Activated CD4-positive, alpha-beta T cell treated with anti-CD3 and anti-CD28 coated beads for 1 hour (primary cell): ENCODE data around the gene EXOSC3.
"Not testable (repeated sequence)": the region's sequence is repeated elsewhere in the genome, so short reads cannot be mapped to it uniquely, and the experiment has no call there.

Source experiments
- DNase-seq: peaks from one replicate; pipeline ENCODE4 v3.0.0-alpha.2; 2020

The EXOSC3 gene

GRCh38 chr9:37784616-37785483 is at the start of gene EXOSC3:
Gene EXOSC3 (minus strand): TSS chr9:37785064. CDS start chr9:37785044, 20 bp downstream.
- DNase-seq = peak; percentile 72

GRCh38 chr9:37827483-37828165 is 42.8 kb upstream of the EXOSC3 start:
- DNase-seq = no peak

GRCh38 chr9:37825174-37825573 is 40.3 kb upstream of the EXOSC3 start:
- DNase-seq = not testable (repeated sequence)

GRCh38 chr9:37820142-37820541 is 35.3 kb upstream of the EXOSC3 start:
- no peak for DNase-seq

DNA sequence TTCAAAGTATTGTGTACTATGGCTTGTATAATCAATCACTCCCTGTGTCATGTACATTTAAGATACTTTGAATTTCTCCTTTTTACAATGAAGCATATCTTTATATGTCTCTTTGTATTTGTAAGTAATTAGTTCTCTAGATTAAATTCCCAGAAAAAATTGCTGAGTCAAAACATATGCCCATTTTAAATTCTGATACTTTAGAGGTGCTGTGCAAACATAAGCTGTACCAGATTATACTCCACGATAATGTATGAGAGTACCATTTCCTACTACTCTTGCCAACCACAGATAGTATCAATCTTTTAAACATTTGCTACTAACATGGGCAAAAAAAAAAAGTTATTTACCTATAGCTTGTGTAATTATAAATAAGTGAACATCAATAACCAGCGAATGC is 34.0 kb upstream of the EXOSC3 start:
- DNase-seq = no peak

DNA sequence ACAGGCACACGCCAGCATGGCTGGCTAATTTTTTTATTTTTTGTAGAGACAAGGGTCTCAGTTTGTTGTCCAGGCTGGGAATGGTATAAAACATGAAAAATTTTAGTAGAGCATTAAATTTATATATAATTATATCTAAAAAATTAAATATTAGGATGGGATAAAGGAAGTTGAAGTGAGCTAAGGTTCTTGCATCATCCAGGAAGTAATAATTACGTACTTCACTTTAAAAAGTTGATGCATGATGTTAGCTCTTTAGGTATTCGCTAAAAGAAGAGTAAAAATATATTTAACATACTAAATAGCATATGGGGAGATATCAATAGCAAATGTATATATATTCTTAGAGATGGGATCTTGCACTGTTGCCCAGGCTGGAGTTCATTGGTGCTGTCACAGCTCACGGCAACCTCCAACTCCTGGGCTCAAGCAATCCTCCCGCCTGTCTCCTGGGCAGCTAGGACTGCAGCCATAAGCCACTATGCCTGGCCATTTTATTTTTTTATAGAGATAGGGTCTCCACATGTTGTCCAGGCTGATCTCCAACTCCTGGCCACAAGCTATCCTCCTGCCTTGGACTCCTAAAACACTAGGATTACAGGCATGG is 28.0 kb upstream of the EXOSC3 start:
- DNase-seq = no peak

- no peak for DNase-seq
These were observed 27.1 kb upstream of the EXOSC3 start for GRCh38 chr9:37811906-37812476.

DNA sequence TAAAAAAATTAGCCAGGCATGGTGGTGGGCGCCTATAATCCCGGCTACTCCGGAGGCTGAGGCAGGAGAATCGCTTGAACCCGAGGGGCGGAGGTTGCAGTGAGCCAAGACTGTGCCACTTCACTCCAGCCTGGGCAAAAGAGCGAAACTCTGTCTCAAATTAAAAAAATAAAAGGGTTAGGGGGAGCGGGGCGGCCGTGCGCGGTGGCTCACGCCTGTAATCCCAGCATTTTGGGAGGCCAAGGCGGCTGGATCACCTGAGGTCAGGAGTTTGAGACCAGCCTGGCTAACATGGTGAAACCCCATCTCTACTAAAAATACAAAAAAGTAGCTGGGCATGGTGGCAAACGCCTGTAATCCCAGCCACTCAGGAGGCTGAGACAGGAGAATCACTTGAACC is 24.8 kb upstream of the EXOSC3 start:
- not testable (repeated sequence) for DNase-seq

DNA sequence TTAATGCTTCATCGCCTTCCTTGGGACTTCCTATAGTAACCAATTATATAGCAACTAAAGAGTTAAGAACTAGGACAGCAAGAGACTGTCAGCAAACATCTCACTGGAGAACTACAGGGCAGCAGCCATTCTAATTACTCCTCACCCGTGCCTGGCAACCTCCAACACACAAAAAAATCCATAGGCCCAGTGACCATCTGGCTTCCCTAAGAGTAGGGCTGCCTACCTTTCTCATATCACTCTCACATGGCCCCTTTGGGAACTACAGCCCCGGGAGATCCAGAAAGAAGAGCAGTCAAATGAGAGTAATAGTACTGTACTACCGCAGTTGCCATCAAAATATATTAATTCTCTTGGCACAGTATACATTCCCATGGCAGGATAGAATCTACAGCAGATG is 21.4 kb upstream of the EXOSC3 start:
- no peak for DNase-seq

DNA sequence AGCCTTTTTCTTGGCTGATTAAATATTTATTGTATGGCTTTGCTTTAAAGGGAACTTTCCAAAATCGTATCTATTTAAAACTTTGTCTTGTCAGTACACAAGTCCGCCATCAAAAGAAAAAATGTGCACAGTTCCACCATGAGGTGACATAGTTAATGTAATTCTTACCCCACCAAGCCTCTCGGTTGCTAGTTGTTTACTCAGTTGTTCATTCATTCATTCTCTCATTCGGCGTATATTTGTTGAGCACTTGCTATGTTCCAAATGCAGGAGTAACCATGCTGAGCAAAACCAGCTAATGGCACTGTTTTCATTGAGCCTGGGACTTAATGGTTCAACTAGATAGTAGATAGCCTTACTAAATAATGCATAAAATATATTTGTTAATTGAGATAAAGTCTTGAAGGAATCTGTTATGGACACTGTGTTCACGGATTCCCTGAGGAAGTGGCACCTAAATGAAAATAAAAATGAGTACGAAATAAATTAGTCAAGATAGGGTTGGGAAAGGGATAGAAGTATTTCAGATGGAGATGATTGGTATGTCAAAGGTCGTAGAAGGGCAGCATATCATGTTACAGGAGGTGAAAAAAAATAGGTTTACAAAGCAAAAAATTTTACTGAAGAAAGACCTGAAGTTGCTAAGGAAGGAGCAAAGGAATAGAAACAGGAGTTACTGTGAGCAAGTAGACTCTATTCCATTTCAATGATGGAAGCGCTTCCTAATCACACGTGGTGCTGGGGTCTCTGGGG is 17.3 kb upstream of the EXOSC3 start:
- no peak for DNase-seq

DNA sequence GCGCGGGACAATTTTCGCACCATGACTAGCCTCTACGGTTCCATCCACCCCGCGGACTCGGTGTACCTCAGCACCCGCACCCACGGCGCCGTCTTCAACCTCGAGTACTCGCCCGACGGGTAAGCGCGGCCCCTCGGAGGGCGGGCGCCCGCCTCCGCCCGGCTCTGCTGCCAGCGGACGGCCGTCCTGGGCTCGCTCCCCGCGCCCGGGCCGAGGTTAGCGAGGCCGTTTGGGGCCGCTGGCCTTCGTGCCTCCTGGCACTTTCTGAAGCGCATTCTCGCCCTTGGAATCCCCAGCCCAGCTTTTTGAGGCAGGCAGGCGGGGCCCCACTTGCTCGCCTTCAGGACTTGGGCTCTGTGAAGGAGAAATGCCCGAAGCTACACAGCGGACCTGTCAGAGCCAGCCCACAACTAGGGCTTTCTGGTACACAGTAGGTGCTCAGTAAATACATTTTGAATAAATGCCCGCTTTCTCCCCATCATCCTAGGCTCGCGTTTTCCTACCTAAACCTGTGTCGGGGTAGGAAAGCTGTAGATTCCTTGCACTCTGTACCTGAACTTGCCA is 16.5 kb upstream of the EXOSC3 start:
- DNase-seq = no peak

DNA sequence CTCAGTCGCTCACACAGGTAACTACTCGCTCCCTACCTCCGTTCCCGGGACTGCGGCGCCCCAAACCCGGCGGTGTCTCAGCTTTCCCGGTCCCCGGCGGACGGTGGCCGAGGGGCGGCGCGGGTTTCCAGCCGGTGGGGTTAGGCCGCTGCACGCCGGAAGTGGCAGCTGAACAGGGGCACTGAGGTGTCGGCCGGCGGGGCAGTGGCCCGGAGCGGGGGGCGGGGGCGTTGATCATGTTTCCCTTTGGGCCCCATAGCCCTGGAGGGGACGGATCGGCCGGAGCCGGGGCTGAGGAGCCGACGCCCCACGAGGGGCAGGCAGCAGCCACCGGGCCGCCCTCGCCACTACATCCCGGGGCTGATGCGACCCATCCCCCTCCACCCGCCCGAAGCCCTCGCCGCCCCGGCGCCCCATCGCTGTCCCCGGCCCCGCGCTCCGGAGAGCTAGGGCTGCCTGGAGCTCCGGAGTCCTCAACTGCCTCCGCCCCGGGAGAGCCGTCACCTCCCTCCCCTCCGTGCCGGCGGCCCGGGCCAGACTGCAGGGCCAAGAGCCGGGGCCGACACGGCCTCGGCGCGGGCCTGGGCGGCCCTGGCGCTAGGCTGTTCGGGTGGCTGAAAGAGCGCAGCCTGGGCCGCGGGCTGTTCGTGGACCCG is 15.9 kb upstream of the EXOSC3 start, which contains the start of gene DCAF10:
Gene DCAF10, plus strand, starts transcription at position 167 of the 656 bp plus-strand sequence. Its CDS starts 70 bp downstream, at position 237.
- DNase-seq = peak; percentile 83

- no peak for DNase-seq
These were observed 13.8 kb upstream of the EXOSC3 start for GRCh38 chr9:37798677-37799076.

GRCh38 chr9:37796232-37796631 is 11.4 kb upstream of the EXOSC3 start:
- DNase-seq = no peak

- DNase-seq = no peak
These were observed 7.3 kb upstream of the EXOSC3 start for GRCh38 chr9:37792122-37792521.

GRCh38 chr9:37790096-37790495 is 5.2 kb upstream of the EXOSC3 start:
- no peak for DNase-seq

DNA sequence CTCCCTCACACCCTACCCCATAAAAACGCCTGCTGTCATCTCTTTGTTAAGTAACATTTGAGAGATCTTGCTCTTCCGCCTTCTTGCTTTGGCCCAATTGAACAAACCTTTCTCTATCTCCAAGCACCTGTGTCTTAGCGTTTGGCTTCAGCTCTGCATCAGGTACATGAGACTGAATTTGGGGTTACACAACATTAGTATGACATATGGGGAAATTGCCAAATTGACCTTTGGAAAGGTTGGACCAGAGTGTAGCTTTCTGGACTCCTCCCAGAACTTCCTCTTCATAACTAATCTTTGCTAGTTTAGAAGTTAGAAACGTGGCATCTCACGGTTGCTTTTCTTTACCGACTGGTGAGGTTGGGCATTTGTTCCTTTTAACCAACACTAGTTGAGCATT is 3.5 kb upstream of the EXOSC3 start:
- DNase-seq = no peak

GRCh38 chr9:37787059-37787458 is 2.2 kb upstream of the EXOSC3 start:
- no peak for DNase-seq

DNA sequence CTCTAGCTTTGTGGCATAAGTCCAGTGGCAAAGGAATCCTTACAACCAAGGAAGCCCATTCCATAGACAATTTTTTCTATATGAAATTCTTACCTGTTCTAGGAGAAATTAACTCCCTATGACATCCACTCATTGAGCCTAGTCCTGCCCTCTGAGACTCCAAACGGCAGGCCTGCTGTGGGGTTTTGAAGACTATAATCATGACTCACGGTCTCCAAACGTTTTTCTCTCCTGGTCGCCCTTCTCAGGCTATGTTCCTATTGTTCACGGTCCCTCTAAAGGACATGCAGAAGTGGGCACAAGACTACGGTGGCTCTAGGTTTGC is 611 bp downstream of the EXOSC3 start:
- no peak for DNase-seq

DNA sequence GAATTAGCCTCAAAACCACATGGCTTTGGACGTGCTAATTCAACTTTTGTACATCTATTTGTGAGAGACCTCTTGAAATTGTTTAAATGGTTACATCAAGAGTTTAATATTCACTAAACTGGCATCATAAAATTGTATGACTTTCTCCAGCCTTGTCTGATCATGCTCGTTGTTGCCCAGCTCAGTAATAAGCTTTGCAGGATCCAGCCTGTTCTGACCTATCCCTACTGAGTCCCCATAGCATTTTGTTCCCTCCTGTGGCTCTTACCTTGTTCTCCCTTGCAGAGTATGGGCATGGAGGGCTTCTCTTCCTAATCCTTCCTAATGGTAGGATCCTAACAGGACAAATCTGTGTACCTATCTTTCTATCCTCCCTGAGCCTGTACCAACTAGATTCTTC is 6.3 kb downstream of the EXOSC3 start:
- no peak for DNase-seq

DNA sequence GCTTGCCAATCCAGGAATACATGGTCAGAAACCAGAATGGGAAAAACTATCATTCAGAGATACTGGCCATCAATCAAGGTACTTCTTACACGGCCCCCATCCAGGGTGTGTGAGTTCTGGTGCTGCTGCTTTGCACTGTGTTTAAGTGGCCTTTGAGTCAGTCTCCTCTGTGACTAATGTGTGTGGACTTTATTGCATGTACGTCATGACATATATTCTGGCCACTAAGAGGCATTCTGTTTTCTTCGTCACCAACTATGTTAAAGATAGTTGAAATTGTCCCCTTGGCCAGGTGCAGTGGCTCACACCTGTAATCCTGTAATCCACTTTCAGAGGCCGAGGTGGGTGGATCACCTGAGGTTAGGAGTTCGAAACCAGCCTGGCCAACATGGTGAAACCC is 8.5 kb downstream of the EXOSC3 start:
- DNase-seq = no peak
